Stimulated activated CD4-positive, alpha-beta T cell treated with anti-CD3 and anti-CD28 coated beads, Interleukin-4, amount 100 ng/mL, for 4 hours (primary cell): ENCODE measurements around the gene MRNIP.
A peak's percentile ranks its signal among the peaks of the same experiment; 100 is the strongest.
"Not testable (repeated sequence)": the region's sequence is repeated elsewhere in the genome, so short reads cannot be mapped to it uniquely, and the experiment has no call there.

Experiments used
- DNase-seq, 2 experiments: peaks; one replicate each; pipeline ENCODE4 v3.0.0-alpha.2; 2020

MRNIP gene

DNA sequence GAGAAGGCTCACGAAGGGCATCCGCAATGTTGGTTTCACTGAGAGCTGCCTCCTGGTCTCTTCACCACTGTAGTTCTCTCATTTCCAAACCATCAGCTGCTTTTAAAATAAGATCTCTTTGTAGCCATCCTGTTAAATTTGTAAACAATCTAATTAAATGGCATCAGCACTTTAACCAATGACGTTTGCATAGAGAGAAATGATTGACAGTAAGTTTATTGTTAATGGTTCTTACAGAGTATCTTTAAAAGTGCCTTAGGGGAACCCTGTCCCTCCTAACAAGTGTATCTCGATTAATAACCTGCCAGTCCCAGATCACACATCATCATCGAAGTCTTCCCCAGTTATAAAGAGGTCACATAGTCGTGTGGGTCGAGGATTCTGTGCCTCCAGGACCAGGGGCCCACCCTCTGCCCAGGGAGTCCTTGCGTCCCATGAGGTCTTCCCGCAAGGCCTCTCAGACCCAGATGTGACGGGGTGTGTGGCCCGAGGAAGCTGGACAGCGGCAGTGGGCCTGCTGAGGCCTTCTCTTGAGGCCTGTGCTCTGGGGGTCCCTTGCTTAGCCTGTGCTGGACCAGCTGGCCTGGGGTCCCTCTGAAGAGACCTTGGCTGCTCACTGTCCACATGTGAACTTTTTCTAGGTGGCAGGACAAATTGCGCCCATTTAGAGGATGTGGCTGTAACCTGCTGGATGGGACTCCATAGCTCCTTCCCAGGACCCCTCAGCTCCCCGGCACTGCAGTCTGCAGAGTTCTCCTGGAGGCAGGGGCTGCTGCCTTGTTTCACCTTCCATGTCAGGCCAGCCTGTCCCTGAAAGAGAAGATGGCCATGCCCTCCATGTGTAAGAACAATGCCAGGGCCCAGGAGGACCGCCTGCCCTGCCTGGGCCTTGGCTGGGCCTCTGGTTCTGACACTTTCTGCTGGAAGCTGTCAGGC lies 21.3 kb downstream of the MRNIP start:
- DNase-seq, result no peak

DNA sequence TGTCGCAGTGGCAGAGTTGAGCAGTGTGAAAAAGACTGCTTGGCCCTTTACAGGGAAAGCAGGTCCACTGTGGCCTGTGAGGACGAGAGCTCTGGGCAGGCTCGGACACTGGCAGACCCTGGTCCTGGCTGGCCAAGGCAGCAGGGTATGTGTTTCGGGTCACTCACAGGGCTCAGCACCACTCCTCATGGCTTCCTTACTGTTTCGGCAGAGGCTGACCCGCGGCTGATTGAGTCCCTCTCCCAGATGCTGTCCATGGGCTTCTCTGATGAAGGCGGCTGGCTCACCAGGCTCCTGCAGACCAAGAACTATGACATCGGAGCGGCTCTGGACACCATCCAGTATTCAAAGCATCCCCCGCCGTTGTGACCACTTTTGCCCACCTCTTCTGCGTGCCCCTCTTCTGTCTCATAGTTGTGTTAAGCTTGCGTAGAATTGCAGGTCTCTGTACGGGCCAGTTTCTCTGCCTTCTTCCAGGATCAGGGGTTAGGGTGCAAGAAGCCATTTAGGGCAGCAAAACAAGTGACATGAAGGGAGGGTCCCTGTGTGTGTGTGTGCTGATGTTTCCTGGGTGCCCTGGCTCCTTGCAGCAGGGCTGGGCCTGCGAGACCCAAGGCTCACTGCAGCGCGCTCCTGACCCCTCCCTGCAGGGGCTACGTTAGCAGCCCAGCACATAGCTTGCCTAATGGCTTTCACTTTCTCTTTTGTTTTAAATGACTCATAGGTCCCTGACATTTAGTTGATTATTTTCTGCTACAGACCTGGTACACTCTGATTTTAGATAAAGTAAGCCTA lies 22.2 kb downstream of the MRNIP start:
- DNase-seq, result peak; percentile 52 to 64

DNA sequence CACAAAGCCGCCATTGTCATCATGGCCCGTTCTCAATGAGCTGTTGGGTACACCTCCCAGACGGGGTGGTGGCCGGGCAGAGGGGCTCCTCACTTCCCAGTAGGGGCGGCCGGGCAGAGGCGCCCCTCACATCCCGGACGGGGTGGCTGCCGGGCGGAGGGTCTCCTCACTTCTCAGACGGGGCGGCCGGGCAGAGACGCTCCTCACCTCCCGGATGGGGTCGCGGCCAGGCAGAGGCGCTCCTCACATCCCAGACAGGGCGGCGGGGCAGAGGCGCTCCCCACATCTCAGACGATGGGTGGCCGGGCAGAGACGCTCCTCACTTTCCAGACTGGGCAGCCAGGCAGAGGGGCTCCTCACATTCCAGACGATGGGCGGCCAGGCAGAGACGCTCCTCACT lies 23.7 kb downstream of the MRNIP start:
- DNase-seq, result not testable (repeated sequence)

DNA sequence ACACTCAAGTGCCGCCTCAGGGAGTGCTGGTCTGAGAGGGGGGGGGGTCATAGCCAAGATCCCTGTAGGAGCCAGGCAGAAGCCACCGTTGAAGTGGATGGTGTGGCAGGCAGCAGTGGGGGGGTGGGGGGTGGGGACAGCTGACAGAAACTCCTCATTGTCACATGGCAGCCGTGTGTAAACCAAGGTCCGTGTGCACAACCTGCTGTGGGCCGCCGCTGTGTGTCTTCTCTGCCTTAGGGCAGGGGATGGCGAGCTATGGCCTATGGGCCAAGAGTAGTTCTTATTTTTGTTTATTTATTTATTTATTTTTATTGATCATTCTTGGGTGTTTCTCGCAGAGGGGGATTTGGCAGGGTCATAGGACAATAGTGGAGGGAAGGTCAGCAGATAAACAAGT lies 24.5 kb downstream of the MRNIP start:
- no peak for DNase-seq

DNA sequence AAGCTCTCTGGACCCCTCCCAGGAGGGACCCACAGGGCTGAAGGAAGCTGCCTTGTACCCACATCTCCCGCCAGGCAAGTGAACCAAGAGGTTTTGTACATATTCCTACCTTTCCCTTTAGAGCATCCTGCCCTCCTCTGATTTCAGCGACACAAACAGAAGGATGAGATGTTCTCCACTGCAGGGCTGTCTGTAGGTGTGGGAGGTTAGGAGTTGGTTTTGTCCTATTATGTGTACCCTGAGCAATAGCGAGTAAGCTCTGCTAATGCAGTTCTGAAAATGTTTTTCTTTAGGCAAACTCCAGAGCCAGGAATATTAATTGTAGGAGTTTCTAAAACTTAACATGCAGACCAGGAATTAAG lies 24.9 kb downstream of the MRNIP start:
- no peak for DNase-seq

DNA sequence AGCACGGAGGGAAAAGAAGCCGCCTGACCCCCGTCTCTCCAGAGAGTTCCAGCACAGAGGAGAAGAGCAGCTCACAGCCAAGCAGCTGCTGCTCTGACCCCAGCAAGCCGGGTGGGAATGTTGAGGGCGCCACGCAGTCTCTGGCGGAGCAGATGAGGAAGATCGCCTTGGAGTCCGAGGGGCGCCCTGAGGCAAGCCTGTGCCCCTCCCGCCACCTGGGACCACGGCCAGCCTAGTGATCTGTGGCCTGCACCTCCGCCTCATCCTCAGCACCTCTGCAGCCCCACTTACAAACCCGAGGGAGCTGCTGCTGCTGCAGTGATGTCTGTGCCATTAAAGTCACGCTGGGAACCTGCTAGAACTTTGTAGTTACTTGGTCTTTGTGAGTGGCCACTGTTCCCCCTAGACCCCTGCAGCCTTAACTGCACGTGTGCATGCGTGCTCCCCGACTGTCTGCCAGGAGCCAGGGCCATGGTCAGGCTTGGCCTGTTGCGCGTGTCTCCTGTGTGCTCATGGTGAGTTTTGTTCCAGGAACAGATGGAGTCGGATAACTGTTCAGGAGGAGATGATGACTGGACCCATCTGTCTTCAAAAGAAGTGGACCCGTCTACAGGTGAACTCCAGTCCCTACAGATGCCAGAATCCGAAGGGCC lies 25.4 kb downstream of the MRNIP start:
- DNase-seq, result no peak

DNA sequence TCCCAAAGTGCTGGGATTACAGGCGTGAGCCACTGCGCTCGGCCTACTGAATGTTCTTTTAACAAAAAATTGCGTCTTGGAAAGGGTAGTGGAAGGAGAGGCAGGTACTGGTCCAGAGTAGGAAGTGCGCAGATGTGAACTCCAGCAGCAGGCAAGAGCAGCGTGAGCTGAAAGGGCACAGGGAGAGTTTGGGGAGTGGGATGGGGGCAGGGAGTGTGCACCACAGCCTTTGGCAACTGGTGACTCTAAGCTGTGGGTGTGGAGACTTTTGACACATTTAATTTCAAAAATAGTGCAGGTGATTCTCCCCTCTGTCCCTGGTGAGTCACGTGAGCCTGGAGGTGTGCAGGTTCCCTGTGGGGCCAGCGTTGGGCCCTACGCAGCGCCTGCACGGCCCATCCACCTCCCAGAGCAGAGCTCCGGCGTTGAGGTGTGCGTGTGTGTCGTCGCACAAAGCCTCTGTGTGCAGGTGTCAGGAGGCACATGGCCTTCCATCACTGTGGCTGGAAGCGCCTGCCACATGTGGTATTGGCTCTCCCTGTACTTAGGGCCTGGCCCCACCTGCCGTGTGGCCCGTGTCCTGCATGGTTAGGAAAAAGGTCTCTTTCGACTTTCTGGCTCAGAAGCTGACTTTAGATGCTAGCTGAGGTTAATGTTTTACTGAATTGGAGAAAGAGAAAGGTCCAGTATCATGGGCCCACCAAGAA lies 26.4 kb downstream of the MRNIP start:
- DNase-seq, result no peak

DNA sequence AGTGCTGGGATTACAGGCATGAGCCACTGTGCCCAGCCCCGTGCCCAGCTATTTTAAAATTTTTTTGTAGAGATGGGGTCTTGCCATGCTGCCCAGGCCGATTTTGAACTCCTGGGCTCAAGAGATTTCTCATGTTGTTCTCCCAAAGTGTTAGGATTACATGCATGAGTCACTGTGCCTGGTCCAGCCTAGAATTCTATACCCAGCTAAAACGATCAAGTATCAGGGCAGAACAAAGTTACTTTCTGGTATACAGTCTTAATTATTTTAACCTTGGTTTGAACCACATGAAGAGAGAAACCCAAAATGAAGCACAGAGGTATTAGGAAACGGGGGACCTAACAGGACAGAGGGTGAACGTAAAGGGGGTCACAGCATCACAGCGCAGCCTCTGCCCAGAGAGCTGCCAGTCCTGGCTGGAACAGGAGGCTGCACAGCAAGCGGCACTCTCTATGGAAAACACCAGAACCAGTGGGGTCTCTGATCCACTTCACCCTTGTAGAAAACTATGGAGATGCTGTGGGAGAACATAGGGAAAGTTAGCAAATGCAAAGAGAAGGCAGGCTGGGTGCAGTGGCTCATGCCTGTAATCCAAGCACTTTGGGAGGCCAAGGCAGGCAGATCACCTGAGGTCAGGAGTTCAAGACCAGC lies 27.7 kb downstream of the MRNIP start:
- no peak for DNase-seq

DNA sequence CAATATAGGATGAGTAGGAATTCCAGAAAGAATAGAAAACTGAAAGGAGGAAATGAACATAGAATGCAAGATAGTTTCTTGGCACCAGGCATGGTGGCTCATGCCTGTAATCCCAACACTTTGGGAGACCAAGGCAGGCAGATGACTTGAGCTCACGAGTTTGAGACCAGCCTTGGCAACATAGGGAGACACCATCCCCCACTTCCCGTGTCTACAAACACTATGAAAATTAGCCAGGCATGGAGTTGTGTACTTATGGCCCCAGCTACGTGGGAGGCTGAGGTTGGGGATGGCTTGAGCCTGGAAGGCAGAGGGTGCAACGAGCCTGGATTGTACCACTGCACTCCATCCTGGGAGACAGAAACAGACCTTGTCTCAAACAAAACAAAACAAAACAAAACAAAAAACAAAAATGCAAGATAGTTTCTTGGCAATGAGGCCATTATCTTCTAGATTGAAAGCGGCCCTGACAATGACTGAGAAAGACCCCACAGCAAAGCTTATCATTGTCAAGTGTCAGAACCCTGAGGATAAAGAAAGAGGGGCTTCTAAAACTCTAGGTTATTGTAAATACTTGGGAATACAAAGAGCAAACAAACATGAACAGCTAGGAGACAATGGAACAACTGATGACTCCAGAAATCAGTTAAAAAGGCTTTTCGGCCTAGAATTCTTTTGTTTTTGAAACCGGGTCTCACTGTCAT lies 28.7 kb downstream of the MRNIP start:
- no peak for DNase-seq

DNA sequence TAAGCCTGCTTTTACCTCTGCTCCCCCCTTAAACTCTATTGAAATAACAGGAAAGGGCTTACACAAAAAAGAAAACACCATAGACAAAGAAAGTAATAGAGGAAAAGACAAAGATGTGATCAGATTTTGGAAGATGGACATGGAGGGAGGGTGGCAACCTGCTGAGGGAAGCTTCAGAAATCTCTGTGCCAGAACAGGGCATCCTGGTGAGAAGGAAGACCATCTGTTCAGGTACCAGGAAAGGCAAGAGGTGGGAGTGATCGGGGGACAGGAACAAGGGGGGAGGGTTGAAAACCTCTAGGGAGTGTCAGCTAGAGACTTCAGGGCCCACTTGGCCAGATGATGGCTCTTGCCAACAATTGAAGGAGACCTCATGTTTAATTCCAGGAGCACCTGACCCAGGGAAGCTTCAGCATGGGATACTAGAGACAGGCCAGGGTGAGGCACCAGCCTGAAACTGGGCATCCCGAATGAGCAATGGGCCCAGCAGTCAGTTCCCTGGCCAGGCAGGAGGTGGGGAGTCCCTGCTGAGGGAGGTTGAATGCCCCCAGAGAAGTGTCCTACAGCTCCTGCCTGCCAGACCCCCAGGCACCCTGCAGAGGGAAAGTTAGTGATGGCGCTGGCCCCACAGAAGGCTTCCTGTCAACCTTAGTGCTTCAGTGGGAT lies 29.7 kb downstream of the MRNIP start:
- no peak for DNase-seq

DNA sequence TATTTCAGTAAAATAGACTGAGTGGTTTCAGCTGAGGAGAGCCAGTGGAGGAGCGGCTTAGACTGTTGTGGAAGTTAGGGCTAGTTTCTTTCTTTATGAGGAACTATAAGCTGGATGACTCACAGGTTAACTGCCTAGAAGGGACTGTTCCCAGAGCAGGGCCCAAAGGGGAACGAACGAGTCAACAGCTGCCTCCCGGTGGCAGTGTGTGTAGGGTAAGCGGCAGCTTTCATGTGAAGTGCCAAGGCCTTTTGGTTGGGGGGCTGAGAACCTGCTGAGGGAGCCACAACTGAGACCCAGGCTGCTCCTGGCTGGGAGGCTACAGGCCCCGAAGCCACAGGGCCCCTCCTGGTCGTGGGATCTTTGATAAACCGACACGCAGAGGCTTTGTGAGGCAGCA lies 30.9 kb downstream of the MRNIP start:
- peak; percentile 54 to 70 for DNase-seq

DNA sequence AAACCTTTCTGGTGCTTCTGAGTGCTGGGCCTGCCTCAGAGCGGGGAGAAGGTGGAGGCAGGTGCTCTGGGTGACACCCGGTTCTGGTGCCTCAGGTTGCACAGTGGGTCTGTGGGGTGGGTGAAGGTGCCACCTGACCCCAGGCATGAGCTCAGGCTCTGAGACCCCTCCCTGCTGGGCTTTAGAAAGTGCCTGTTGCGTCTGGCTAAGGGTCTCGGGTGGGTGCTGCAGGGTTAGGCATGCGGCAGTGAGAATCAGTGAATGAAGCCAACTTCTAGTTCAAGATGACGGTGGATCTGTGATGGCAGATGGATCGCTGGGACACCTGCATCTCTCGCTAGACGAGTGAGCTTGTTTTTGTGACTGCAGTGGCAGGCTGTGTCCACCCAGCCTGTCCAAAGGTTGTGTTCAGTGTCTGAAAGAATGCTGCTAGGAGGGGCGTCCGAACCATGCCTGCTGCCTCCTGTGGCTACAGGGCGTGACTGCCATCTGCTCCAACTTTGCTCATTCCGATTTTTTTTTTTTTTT lies 32.9 kb downstream of the MRNIP start:
- no peak for DNase-seq

DNA sequence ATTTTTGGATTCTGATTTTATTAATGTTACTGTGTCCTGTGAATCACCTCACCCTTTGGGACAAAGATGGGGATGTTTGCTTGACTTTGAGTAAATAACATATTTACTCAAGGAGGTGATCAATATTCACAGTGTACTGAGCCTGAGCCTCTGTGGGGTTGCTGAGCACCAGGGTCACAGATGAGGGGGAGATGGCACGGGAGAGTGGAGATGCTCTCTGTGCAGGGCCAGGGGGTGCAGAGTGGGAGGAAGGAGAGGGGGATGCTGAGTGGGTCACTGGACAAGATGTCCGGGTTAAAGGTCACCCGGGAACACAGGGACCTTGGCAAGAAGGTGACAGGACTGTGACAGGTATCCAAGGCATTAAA lies 33.9 kb downstream of the MRNIP start:
- no peak for DNase-seq

DNA sequence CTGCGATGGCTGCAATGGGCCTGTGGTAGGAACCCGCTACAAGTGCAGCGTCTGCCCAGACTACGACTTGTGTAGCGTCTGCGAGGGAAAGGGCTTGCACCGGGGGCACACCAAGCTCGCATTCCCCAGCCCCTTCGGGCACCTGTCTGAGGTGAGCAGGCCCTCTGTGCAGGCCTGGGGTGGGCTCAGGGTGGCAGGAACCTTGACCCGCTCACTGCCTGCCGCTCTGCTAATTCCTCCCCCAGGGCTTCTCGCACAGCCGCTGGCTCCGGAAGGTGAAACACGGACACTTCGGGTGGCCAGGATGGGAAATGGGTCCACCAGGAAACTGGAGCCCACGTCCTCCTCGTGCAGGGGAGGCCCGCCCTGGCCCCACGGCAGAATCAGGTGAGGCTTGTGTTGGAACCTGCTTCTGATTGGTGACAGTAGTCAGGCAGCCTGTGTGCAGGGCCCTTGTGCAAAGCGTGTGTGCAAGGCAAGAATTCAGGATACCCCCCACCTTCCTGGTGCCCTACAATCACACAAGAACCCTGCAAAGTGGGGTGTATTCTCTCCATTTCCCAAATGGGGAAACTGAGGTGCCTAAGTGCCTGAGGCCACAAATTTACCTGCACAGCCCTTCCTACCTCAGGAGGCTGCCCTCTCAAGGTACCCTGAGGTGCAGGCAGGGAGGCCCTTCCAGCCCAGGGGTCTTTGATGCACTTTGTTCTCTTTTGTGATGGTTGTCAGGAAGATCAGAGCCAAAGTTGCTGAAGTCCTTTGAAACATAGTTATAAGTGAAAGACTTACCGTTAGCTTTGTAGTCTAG lies 34.5 kb downstream of the MRNIP start:
- DNase-seq, result no peak

DNA sequence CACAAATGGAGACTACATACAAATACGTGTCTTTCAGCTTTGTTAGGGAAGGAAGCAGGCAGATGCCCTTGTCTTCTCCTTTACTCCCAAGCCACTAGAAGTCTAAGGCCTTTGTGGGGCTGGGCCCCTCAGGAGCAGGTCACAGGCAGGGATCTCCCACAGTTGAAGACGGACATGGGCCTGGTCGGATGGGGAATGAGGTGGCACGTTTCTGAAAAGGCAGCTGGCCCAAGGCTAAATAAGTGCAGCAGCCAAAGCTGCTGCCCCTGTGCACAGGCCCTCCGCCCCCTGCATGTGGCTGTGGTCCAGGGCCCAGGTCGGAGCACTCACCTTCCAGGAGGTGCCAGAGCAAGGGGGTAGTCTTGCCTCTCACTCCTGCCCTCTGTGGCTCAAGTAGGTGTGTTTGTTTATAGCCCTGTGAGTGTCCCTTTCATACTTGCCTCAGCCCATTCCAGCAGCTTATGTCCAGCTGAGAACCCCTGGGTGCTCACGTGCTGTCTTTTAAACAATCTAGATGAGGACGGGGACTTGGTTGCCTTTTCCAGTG lies 36.1 kb downstream of the MRNIP start:
- no peak for DNase-seq

DNA sequence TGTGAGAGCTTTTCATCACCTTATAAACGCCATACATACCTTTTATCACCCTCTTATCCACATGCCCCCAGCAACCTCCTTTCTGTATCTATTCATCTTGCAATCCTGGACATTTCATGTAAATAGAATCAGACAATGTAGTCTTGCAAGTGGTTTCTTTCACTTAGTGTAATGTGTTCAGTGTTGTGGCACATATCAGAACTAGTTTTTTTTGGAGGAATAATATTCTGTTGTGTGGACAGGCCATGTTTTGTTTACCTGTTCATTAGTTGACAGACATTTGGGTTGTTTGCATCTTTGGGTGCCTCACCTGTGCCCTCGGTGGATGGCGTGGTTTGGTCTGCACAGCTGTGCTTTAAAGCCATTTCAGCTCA lies 36.6 kb downstream of the MRNIP start:
- no peak for DNase-seq

DNA sequence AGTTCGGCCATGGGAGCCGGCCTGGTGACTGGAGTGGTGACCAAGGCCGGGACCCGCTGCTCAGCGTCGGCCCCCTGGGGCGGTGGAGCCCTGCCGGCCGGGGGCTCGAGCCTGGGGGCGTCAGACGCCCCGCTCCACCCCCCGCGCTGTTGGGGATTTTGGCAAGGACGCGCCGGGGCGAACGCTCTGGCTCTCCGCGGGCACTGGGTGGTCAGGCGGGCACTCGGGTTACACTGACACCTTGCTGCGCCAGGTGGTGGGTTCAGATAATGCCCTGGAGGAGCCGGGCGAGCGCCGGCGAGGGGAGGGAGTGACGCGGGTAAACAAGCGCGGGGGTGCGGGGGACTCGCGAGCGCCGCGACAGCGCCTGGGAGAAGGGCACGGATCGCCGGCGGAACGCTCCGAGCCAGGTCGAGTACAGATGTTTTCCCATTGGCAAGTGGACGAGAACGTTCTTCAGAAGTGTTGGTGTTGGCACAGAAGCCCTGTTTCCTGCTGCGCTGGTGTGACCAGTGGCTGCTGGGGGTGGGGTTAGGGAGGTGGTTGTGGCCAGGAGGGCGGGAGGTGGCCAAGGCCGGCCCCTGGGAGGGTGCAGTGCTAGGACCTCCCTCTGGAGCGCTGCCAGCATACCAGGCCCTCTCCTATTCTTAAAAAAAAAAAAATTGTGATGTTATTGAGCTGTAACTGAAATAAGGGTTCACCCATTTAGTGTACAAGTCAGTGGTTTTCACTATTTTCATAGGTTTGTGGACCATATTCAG lies 37.1 kb downstream of the MRNIP start:
- peak; percentile 76 to 77 for DNase-seq

DNA sequence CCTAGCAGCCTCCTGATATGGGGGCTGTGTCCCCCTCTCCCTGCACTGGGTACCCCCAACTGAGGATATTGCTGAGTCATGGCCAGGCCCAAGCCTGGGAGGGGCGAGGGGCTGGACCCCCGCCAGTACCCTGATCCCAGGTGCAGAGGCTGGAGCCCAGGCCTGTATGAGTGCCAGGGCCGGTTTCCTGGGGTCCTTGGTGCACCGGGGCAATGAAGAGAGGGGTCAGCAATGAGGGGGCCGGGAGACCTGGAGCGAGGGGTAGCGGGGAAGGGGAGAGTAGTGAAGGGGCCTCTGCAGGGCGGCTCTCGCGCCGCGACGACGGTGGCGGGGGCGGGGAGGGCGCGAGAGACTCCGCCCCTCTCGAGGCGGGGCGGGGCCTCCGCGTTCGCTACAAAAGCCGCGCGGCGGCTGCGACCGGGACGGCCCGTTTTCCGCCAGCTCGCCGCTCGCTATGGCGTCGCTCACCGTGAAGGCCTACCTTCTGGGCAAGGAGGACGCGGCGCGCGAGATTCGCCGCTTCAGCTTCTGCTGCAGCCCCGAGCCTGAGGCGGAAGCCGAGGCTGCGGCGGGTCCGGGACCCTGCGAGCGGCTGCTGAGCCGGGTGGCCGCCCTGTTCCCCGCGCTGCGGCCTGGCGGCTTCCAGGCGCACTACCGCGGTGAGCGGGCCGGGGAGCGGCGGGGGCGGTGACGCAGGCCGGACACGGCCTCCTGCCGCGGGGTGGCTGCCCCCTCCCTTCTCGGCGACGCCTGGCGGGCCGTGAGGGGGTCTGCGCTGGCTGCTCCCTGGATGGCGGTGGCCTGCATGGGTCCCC lies 37.9 kb downstream of the MRNIP start, which contains the start of gene SQSTM1:
SQSTM1 (plus strand) TSS at position 423 of the 815 bp plus-strand sequence; CDS start at position 455, 32 bp downstream.
- peak; percentile 71 to 85 for DNase-seq
